C4-2B (cell line): ENCODE results near the gene AP2A2.

Source experiments
- CTCF ChIP-seq: fragments of 450-650 bp; conservative IDR thresholded peaks from 2 replicates; pipeline ENCODE4 v1.5.1; 2017; ENCODE audit warnings: mild to moderate bottlenecking
- ZFX ChIP-seq: fragments of 450-650 bp; IDR thresholded peaks from 2 replicates; pipeline ENCODE4 v1.6.1; 2017

DNA sequence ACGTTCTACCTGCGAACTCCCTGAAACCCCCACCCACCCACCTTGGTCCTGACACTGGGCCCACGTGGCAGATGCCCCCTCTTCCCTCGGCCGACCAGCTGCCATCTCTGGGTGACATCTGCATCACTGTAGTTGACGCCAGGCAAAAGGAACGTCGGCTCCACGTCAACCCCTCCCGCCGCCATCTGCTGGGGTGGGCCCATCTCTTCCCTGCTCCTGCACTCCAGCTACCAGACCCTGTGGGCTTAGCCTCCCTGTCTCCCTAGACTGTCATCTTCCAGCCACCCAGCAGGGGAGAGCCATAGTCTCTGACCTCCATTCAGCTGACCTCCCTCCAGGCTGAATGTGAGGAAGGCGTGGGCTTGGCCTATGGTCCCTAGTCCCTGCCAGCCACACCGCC is 36.4 kb upstream of the AP2A2 start:
- no peak for TF ChIP-seq CTCF
- TF ChIP-seq ZFX = no peak
